ENCODE results near the gene JADE1. TPM values are rescaled to one million over a fixed set of nuclear protein-coding genes. Genes with fewer than 3 reads are reported as not detected.

Gene JADE1
- total RNA-seq, 1 experiment from 2014 or later: 192 TPM

DNA sequence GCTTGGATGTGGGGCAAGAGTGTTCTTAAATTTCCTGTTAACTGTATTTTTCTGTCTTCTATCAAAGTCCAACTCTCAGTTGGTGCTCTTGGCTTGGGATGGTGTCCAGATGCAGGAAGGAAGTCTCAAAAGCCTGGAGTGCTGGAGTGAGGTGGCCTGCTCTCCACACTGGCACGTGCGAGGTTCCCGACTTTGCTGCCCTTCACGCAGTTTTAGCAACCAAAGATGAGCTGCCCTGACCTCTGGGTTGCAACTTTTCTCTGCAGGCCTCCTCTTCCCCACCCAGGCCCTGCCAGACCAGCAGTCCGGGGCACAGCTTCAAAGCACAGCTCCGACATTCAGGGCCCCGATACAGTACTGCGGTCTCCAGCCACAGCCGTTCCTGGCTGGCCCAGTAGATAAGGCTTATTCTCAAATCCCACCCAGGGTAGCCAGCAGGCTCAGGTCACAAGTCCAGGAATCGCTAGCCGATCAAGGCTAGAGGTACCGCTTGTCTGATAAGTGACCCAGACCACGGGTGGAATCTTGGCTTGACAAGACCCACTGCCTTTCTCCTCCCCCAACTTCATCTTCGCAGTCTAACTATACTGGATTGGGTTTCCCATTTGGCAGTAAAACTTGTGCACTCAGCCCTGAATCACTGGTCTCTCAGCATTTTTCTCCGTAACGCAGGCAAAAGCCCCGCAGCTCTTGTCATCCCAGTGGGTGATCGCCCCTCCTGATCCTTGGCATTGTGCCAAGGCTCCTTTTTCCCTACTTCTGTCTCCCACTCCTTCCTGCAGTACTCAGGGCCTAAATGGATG lies 21.8 kb upstream of the JADE1 start:
- Histone ChIP-seq H4K20me1 (ENCODE audit: control insufficient read depth, insufficient read depth, insufficient read length) (no peaks in the 10 kb centered on the region), H3K4ac (ENCODE audit: low read depth, low read length) (no peak overlapping the region), H3K56ac (ENCODE audit: insufficient read length, low read depth, low read length) (no peak overlapping the region), H2BK120ac (ENCODE audit: low read depth, low read length, poor library complexity, severe bottlenecking) (no peak overlapping the region), H4K8ac (replicated peaks; ENCODE audit: insufficient read length, low read depth, low read length) (no peak overlapping the region), H3K9ac (ENCODE audit: extremely low read depth, insufficient read length, low read length) (no peak overlapping the region), H2BK5ac (ENCODE audit: insufficient read length, low read length) (no peak overlapping the region), H3K79me1 (ENCODE audit: insufficient read depth, low read depth, low read length, poor library complexity, severe bottlenecking) (no peaks in the 10 kb centered on the region), H3K9me3 (ENCODE audit: control insufficient read depth, low read depth, low read length) (no peaks in the 10 kb centered on the region), H2AFZ (ENCODE audit: low read length) (no peak overlapping the region), H4K91ac (ENCODE audit: insufficient read length, low read depth, low read length) (no peak overlapping the region), H2BK20ac (ENCODE audit: low read depth, low read length, poor library complexity, severe bottlenecking) (no peak overlapping the region), H3K14ac (ENCODE audit: insufficient read depth, low read length) (no peak overlapping the region), H4K5ac (ENCODE audit: insufficient read length, low read depth, low read length) (no peak overlapping the region), H2BK12ac (ENCODE audit: insufficient read length, low read depth, low read length) (no peak overlapping the region), H3K27ac (ENCODE audit: insufficient read length, low read depth, low read length) (no peak overlapping the region), H3K27me3 (ENCODE audit: insufficient read depth, low read length) (no peaks in the 10 kb centered on the region), H3K23ac (ENCODE audit: insufficient read length, low read depth, low read length) (no peak overlapping the region), H3T11ph (ENCODE audit: low read length) (no peak overlapping the region), H3K23me2 (ENCODE audit: insufficient read length, low read depth, low read length, poor library complexity, severe bottlenecking) (no peaks in the 10 kb centered on the region), H3K18ac (ENCODE audit: insufficient read length, low read depth, low read length) (no peak overlapping the region), H3K79me2 (ENCODE audit: insufficient read depth, low read length) (no peaks in the 10 kb centered on the region), H3K4me2 (ENCODE audit: insufficient read depth, insufficient read length, low read length) (no peak overlapping the region), H2AK5ac (ENCODE audit: insufficient read length, low read length) (no peak overlapping the region), H2BK15ac (ENCODE audit: low read depth, low read length) (no peak overlapping the region), H3K4me1 (ENCODE audit: insufficient read depth, low read length) (peaks cover 3% of the 10 kb centered on the region; the same call in 1 of the 2 replicates)
- no peak for DNase-seq
- TF ChIP-seq CTCF (conservative IDR thresholded peaks at IDR 0.05): no peak
- Mint-ChIP-seq H3K27ac (peak overlapping the region in 2 of 3 experiments; percentile 11 to 37; a peak in 3 of 7 replicates), H3K4me3 (no peak overlapping the region), H3K36me3 (ENCODE audit: insufficient read depth in 1 of 3, low read depth in 3 of 3) (no peaks in the 10 kb centered on the region), H3K4me1 (peaks cover 10 to 14% of the 10 kb centered on the region in 2 experiments), H3K9me3 (no peaks in the 10 kb centered on the region), H3K27me3 (ENCODE audit: low read depth) (no peaks in the 10 kb centered on the region)
- no CpG with 5 or more reads among the region's 18 CpGs for WGBS (ENCODE audit: extremely low coverage, insufficient read length, low lambda C conversion rate)

All from H9 (cell line).